HG03025 (cell line): ENCODE results near the gene TSPAN31.
A peak's percentile ranks its signal among the peaks of the same experiment; 100 is the strongest.

Experiments
- ATAC-seq: cut with Tn5 transposase; IDR thresholded peaks from one replicate; pipeline ENCODE4 v1.9.1; 2021; ENCODE audit warnings: mild to moderate bottlenecking, moderate library complexity; ENCODE audit not compliant: unreplicated experiment, low FRiP score

Gene TSPAN31

DNA sequence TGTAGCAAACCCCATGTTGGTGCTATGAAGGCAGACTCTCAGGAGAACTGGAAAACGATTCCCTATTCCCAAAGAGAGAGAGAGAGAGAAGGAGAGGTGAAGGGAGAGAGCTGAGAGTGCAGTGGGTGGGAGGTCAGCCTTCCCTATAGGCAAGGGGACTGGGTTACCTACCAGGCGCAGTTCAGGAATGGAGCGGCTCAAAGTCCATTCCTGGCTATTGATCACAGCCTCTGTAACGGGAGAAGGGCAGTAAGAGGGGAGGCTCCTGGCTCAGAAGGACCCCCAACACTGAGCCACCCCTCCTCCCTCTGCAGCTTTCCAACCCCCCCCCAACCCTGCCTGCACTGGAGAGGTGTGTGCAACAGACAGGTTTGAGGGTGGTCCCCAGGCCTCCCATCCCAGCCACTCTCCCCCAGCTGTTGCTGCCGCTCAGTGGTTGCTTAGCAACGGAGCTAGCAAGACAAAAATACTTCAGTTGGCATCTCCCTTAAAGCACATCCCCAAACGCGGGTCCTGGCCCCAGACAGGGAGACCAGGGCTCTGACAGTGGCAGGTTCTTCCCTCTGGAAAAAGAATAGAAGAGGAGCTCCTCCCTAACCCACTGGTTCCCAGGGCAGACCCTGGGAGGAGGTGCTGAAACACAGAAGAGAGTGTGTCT, 9.5 kb upstream of the TSPAN31 start:
- no peak for ATAC-seq

DNA sequence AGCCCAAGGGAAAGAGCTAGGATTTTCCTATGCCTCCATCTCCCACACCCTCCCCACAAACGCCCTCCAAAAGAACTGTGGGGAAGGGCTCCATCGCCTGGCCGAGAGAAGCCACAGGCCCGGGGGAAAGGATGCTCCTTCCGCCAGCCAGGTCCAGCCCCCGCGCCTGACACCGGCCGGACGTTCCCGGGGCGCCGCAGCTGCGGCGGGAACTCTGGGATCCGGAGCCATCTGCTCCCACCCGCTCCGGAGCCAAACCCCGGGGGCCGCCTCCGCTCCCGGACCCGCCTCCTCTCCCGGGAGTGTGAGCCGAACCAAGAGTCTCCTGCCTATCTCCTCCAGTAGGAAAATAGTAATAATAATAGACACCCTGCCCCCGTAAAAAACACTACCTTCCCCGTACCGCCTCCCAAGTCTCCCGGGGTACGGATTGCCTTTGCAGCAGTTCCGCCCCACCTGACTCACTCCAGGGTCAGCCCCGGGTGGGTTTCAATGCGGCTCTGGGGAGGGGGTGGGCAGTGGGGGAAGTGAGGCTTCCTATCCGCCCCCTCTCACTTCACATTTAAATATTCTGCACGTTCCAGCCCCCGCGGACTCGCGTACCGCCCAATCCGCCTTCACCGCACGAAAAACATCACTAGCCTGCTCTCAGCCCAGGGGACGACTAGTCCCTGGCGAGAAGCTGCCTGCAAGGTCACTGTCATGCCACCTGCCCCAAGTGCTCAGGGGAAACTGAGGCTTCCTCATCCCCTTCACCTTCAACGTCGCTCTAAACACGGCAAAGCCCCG, 8.7 kb upstream of the TSPAN31 start:
- ATAC-seq = no peak

DNA sequence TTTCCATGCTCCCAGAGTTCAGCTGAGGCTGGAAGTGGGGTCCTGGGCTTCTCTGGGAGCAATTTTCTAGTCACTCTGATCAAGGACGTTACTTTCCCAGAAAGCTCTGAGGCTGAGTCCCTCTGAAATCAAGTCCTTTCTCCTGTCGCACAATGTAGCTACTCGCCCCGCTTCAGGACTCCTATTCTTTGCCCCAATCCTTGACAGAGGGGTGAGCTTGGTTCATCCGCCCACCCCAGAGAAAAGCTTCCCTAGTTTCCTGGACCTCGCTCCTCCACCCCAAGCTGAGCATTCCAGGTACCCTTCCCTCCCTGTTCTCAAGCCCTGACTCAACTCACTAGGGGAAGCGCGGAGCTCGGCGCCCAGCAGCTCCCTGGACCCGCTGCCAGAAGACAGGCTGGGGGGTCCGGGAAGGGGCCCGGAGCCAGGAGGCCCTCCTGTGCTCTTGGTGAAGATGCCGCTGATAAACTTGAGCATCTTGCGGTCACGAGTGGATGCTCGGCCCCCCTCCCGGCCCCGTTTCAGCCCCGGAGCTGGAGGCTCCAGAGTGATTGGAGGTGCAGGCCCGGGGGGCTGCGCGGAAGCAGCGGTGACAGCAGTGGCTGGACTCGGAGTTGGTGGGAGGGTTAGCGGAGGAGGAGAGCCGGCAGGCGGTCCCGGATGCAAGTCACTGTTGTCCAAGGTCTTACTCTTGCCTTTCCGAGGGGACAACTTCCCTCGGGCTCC, 7.9 kb upstream of the TSPAN31 start:
- no peak for ATAC-seq

DNA sequence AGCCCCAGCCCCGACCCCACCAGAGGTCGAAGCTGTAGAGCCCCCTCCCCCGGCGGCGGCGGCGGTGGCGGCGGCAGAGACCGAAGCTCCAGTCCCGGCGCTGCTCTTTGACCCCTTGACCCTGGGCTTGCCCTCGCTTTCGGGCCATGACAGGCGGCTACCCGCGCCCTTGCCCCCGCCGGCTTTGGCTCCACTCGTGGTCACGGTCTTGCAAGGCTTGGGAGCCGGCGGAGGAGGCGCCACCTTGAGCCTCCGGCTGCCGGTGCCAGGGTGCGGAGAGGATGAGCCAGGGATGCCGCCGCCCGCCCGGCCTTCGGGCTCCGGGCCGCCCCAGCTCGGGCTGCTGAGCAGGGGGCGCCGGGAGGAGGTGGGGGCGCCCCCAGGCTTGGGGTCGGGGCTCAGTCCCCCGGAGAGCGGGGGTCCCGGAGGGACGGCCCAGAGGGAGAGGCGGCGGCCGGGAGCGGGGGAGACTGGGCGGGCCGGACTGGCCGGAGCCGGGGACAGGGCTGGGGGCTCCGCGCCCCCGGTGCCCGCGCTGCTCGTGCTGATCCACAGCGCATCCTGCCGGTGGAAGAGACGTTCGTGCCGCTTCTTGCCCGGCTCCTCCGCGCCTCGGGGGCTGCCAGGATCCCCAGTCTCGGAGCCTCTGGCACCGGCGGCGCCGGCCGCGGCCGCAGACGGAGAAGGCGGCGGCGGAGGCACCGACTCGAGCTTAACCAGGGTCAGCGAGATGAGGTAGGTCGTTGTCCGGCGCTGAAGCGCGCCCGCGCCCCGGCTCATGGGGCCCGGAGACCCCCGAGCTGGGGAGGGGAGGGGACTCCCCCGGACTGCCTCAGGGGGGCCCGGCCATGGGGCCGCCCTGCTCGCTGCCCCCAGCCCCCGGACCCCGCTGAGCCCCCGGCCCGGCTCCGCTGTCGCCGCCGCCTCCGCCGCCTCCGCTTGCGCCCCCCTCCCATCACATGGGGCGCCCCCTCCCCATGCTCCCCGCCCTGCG, 7.1 kb upstream of the TSPAN31 start:
- ATAC-seq = no peak

DNA sequence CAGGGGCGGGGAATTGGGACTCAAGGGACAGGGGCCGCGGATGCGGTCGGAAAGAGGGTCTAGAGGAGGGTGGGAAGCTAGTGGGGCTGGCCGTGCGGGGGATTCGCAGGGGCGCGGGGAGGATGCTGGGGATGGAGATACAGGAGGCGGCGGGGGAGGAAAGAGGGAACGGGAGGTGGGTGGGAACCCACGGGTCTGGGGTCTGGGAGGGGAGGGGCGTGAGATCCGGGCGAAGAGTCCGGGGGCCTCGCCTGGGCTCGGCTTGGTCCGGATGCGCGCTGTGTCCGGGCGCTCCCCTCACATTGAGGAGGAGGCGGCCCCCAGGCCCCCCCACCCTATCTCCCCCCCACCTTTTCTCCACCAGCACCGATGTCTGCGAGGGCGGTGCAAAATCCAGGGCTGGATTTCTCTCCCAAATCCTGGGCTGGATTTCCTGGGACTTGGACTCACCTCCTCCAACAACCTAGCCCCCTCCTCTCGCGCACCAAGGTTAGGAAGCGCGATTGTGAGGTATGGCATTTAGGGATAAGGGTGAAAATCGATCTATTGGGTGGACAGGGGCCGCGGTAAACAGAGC, 6.1 kb upstream of the TSPAN31 start, which contains the start of gene AGAP2:
AGAP2 (minus strand) TSS at position 82 of the 577 bp plus-strand sequence. CDS start 496 bp downstream, outside the sequence.
- no peak for ATAC-seq

DNA sequence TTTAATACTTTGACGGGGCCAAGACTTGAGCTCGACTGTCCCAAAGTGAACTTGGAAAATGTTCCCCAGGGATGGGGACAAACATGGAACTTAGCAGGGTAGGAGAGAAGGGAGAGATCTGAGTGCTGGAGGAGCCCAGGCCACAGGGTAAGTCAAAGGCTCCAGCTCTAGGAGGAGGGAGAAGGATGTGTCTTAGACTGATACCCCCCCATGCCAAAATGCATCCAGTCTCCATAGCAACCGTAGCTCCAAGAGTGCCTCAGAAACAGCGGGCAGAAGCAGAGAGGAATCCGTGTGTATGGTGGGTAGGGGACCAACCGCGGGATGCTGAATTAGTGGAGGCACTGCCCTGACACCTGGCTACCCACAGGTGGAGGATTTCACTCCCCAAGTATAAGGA, 5.5 kb upstream of the TSPAN31 start:
- ATAC-seq = no peak

DNA sequence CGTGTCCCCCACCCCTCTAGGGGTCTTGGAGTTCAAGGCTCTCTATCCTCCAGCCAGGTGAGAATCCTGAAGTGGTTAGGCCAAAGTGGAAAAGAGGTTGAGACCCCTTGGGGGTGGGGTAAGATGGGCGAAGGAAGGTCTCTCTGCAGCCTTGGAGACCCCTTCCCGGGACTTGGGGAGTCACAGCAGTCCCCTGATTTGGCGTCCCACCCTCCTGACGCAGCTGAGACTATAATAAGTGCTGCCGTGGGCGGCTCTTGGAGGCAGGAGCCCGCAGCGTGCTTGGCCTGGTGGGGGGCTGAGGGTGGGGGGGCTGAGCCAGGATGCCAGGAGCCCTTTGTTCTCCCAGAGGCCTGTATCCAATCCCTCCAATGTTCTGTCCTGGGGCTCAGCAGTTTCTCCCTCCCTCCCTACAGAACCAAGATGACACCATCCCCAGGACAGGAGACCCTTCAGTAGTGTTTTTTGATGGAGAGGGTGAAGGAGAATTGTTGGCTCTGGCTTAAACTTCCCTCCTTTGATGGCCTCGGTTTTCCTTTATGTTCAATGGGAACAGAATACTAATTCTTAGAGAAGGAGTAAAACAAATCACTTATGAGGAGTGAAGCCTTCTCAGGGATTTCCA, 4.8 kb upstream of the TSPAN31 start:
- ATAC-seq = no peak

DNA sequence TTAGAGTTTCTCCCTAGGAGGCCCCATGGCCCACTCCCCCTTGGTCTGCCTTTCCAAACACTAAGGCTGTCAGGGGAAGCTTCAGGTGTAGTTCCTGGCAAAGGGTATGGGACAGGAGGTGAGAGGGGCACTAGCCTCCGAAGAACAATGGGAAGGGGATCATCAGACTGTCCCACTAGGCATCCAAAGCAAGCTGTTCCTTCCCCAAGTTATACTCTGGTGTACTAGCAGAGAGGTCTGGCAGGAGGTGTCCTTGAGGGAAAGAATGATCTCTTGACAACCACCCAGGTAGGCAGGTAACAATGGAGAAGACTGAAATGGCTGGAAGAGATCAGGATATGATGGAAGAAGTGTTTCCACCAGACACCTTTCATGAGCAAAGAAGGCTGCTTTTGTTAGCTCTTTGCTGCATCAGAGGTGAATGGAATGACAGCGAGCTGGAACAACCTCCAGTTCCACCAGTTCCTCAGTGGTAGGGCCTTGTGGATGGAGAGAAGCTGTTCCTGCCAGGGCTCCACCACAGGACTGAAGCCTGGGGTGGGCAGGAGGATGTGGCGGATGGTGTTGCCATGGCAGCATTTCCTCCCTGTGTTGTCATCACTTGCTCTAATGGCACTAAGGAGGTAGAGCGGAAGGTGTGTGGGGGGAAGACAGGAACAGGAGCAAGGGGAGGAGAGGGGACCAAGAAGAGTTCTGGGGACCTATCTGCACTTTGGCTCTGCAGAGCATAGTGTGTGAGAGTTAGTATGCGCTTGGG, 4.0 kb upstream of the TSPAN31 start:
- ATAC-seq = no peak

DNA sequence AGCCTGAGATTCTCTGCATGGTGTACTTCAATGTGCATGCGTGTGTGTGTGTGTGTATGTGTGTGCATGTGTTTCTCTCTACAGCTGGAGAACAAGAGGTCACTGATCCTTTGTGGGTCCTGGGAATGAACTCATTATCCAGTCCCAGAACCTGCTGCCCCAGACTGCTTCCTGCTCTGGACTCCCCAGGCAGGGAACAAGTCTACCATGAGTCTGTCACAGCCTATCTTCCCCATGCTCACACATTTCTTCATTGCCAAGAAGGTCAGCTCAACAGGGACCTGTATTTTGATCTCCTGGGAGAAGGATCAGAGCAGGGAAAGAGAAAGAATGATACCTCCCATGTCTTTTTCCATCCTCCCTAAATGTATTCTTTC, 3.4 kb upstream of the TSPAN31 start:
- ATAC-seq = no peak

DNA sequence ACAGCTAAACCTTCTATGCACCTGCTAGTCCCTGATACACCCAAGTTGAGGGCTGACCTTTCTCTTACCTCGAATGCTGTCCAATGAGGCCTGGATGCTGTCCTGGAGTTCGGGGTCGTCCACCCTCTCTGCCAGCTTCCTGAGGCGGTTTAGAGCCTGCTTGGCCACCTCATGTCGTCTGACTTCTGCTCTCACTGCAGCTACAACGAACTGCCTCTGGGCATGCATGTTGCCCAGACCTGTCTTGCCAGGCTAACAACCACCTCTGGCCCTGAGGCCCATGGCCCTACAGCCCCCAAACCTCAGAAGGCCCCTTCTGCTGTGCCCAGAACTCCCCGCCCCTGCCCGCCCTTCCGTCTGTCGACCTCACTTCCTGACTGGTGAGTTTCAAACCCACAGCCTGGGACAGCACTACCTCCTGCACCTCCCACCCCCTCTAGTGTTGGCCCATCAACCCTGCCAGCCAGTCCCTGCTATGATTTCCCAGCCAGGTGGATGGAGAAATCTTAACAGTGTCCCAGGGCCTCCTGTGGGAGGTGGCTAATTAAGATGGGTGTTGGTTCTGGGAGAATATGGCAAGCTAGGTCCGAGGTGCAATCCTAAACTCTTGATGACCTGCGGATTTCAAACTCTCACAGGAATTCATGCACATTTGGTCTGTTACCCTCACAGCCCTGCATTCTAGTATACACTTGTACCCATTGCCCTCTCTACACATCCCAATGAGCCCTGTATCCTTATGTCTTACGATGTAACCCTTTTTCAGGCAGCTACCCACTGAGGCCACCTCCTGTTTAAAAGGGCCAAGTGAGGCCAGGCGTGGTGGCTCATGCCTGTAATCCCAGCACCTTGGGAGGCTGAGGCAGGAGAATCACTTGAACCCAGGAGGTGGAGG, 2.7 kb upstream of the TSPAN31 start:
- peak; percentile 39 for ATAC-seq

DNA sequence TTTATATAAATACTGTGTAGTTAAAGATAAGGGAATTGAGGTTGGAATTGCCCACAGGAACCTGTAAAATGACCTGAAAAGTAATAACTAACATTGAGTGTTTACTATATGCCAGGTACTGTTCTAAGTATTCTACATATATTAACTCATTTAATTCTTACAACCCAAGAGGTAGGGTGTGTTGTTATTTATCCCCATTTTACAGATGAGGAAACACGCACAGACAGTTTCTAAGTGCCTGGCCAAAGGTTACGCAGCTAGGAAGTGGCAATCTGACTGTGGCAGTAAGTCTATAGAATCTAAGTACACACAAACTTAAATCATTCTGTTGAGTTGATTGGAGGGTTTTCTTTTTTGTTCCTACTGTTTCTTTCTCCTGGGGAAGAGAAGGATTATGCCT, 1.1 kb upstream of the TSPAN31 start:
- ATAC-seq = no peak

DNA sequence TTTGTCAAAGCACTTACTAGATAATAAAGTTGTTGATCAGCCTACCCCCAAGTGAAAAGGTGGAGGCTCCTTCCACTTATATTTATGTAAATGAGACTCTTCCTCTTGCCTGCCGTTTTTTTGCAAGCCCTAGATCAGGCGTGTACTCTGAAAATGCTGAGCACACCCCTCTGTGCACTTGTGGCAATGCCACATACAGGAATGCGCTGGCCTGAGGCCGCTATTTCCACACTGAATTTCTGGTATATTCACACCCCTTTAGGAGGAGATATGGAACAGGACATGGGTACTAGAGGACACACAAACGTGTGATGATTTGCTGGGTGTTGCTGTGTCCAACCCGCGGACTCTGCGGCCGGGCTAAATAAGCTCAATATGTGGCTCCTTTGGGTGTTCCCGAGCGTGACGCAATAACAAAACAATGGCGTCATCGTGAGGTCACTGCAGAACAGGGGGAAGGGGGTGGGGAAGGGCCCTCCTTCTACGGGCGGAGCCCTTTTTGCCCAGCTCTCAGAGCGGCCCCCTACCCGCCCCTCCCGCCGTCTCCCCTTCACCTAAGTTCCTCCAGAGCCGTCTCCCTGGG, 554 bp upstream of the TSPAN31 start:
- ATAC-seq = peak; percentile 16

DNA sequence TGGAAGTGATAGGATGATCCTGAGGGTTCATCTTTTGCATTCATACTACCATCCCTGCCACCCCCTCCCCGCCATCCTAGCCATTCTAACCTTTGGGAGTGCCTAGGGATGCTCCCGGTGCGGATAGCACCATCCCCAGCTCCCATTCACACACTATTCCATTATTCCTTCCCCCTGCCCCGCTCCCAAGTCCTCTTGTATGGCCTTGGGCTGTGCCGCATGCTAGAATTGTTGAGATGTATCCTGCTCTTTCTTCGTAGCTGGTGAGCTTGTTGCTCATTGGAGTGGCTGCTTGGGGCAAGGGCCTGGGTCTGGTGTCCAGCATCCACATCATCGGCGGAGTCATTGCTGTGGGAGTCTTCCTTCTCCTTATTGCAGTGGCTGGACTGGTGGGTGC, 644 bp downstream of the TSPAN31 start:
- no peak for ATAC-seq

DNA sequence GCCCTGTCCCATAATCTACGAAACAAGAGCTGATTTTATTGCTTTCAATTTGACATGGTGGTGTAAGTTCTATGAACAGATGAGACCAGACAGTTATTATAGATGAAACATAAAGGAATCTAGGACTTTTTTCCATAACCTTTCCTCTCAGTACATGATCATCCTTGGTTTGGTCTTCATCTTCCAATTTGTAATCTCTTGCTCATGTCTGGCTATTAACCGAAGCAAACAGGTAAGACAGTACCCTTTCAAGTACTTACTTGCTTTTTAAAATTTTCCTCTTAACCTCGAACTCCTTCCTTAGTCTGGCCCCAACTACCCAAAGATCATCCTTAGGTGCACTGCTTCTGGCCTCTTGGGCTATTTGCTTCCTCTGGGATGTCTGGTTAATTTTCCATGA, 1.2 kb downstream of the TSPAN31 start:
- no peak for ATAC-seq

DNA sequence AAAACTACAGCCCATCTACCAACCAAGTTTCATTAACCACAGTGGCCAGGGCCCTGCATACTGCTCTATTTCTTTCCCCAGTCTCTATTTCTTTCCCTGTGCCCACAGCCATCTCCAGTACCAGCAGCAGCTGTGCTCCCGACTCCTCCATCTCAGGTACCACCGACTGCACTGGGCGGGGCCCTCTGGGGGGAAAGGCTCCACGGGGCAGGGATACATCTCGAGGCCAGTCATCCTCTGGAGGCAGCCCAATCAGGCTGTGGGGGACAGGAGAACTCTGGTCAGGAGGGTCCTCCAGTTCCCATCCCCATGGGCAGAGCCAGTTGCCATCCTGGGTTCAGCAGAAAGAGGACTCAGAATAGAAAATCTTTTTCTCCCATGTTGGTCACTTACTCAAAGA, 4.2 kb downstream of the TSPAN31 start:
- ATAC-seq = no peak

DNA sequence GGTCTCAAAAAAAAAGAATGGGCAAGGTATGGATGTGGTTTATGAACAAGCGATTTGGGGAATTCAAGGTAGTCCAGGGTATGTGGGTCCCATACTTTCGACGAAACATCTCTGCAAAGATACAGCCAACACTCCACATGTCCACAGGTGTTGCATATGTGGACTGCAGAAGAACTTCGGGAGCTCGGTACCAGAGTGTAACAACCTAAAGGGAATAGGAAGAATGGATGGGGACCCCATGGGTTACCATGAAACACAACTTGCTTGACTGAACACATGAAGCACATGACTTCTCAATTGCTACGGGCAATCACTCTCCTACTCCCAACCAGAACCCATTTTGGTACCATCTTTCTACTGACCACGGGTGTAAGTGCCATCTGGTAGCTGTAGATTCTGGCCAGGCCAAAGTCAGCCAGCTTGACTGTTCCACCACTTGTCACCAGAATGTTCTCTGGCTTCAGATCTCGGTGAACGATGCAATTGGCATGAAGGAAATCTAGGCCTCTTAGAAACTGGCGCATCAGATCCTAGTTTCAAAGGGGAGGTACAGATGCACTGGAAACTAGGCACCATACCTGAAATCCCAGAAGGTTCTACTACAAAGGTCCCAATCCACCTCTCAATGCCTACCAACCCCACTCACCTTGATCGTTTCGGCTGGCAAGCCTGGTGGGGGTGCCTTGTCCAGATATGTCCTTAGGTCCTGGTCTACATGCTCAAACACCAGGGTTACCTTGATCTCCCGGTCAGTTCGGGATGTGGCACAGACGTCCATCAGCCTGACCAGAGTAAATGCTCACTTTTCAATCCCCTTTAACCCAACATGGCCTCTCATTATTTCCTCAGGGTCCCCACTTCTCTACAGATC, 6.0 kb downstream of the TSPAN31 start:
- no peak for ATAC-seq

DNA sequence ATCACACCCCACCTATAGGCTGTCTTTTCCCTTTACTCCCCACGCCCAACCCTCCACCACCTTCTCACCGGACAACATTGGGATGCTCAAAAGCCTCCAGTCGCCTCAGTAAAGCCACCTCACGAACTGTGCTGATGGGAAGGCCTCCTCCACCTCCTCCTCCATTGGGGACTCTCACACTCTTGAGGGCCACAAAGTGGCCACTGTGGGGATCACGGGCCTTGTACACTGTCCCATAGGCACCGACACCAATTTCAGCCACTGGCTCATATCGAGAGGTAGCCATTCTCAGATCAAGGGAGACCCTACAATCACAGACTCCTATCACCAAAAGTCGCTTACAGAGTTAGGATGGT, 6.6 kb downstream of the TSPAN31 start:
- no peak for ATAC-seq
